Activated CD4-positive, alpha-beta T cell treated with anti-CD3 and anti-CD28 coated beads, Interleukin-2, Interleukin-4, amounts not matched to agents 100 ng/mL and 50 ng/mL, durations not matched to agents 16 hours and 8 hours (primary cell): ENCODE results near the gene CAMTA1.

Experiments used
- DNase-seq: peaks from one replicate; pipeline ENCODE4 v3.0.0-alpha.2; 2020; ENCODE audit warnings: low spot score

CAMTA1 gene

DNA sequence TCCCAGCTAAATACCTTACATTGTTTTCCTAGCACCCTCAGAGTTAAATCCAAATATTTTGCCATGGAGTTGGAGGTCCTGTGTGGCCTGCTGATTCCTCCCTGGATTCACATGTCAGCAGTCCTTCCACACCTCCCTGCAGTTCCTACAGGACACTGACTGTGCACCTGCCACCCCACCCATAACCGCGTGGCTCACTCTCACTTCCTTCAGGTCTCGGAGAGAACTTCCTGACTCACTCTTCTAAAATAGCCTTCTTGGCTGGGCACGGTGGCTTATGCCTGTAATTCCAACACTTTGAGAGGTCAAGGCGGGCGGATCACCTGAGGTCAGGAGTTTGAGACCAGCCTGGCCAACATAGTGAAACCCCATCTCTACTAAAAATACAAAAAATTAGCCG is 8.4 kb upstream of the CAMTA1 start:
- DNase-seq: no peak

DNA sequence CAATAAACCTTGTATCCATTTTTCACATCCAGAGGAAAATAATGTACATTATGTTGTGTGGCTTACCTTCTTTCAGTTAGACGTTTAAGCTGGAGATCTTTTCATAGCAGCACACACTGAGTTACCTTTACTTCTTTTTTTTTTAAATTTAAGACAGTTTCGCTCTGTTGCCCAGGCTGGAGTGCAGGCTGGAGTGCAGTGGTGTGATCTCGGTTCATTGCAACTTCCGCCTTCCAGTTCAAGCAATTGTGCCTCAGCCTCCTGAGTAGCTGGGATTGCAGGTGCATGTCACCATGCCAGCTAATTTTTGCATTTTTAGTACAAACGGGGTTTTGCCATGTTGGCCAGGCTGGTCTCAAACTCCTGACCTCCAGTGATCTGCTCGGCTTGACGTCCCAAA is 7.4 kb upstream of the CAMTA1 start:
- DNase-seq: no peak

DNA sequence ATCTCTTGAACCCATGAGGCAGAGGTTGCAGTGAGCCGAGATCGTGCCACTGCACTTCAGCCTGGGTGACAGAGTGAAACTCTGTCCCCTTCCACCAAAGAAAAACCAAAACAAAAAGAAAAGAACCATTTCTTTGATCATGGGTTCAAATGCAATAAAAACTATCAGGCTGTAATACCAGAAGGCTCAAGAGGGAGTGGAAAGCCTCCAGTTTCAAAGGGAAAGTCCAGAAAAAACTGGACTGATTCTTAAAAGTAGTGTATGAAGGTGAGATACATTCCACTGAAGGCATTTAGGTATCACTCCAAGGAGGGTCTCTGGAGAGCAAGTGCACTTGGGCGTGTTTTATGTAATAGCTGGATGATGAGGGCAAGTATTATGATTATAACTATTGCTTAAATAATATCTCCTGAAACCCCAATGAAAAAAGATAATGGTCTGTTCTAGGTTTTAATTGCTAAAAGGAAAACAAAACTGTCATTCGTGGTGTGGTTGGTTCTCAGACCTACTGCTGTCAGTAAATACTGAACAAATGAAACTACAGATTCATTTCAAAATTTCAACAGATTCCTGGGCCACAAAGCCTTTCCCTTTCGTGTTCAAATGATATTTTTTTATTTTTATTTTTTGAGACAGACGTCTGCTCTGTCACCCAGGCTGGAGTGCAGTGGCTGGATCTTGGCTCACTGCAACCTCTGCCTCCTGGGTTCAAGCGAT is 6.0 kb upstream of the CAMTA1 start:
- DNase-seq: peak; percentile 39

DNA sequence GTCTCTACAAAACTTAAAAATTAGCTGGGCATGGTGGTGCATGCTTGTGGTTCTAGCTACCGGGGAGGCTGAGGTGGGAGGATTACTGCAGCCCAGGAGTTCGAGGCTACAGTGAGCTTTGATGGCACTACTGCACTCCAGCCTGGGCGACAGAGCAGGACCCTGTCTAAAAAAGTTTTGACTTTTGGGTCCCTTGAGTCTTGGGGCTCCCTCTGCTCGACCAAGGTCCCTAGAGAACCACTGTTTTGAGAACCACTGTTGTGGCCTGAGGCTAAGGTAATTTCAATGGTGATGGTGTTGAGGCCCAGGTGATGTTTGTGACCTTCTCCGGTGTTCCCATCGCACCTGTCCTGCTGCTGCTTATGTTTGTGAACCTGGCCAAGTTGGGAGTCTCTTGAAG is 3.1 kb upstream of the CAMTA1 start:
- DNase-seq: no peak

DNA sequence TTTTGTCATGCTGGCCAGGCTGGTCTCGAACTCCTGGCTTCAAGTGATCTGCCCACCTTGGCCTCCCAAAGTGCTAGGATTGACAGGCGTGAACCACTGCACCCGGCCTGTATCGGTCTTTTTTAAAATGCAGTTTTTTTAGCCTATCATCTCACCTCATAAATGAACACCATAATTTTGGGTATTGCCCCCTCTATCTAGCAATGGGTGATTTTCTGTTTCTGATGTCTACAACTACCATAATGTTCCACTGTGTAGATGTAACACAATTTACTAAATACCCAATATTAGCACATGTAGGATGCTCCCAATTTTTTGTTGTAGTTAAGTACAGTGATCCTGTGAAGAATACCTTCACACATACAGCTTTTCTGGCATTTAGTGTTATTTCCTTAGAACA is 2.0 kb upstream of the CAMTA1 start:
- DNase-seq: no peak

DNA sequence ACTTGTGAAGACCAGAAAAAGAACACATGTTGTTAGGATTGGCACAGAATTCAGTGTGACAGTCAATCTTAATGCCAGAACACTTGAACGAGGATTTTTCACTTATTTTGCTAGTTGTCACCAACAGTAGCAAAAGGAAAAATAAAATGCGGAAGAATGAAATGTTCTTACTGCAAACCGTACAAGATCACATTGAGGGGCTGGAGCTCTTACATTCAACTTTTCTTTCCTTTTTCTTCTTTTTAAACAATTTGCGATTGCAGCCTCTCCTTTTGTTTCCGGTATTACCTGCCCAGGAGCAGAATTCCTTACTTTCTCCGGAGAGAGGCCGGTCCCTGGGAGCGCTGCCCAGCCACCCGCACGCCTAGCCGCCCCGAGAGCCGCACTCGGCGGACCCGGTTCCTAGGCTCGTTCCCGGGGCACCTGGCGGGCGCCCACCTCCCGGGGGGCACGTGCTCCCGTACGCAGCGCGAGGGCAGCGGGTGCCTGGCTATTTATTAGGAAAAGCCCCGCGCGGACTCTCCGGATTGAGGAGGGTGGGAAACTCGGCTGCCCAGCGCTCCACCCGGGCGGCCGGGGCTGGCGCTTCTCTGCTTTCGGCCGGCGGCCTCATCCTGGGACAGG is 1.2 kb upstream of the CAMTA1 start:
- DNase-seq: no peak

DNA sequence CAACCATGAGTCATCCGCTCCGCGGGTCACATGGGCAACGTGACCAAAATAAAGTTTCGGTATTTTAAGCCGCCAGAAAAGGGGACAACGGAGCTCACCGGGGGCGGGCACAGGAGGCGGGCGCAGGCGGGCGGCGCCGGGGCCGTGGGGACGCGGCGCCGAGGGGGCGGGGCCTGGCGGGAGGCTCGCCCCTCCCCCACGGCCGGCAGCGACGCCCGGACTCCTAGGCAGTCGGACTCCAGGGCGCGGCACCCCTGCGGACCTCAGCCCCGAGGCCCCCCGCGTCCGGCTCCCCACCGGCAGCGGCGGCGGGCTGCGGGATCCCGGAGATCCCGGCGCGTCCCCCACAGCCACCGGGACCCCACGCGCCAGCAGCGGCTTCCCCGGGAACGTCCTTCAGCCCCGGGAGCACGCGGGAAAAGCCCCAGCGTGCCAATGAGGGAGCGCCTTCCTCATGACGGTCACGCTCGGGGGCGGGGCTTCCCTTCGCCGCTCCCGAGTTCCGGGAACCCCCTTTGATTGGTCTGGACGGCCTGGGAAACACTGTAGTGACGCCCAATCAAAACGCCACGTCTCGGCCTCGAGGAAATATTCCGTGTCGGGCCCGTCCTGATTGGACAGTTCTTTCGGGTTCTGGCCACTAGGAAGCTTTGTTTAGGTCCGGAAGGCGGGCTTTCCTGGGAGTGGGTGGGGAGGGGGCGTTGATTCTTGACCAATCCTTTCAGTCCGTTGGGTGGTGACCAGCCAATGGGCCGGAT is 515 bp upstream of the CAMTA1 start:
- peak; percentile 100 for DNase-seq

DNA sequence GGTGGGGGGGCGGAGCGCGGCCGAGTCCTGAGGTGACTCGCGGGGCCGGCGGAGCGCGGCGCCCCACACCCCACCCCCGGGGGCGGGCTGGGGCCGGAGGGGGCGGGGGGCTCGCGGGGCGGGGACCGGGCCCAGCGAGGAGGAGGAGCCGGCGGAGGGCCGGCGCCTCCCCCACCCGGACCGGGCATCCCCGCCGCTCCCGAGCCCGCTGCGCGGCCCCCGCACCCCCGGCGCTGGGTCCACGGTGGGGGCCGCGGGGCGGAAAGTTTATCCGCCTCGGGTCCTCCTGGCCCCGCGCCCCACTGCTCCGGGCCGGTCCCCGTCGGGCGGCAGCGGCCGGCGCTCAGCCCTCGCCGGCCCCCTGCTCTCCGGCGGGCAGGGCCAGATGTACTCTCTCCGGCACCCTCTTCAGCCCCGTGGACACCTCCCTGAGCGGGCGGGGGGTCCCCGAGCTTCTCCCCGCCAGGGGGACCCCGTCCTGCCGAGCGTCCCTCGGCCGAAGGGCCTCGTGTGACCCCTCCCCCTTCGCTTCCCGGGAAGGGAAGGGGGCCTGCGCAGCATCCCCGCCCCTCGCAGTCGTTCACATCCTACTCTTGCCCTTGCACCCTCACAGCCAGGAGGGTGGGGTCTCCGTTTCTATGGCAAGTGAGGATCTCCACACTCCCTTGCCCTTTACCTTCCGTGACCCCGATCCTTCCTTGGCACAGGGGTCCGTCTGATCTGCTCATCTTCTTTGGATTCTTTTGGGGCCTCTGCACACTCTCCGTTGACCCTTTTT is 663 bp downstream of the CAMTA1 start:
- DNase-seq: peak; percentile 28

DNA sequence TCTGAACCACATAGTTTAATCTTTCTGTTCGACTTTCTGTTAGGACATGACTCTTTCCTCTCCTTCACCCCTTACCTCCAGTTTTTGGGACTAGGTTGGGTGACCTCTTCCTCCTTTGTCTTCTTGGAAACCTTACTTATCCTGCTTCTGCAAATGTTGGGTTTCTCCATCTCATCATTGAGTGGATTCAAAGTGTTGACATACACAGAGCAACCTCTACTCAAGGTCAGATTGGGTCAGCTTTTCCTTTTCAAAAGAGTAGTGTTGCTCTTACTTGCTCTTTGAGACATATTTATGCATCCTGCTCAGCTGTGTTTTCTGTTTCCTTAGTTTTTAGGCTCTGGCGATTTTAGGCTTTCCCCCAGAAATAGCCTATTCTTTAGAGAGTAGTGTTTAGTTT is 3.7 kb downstream of the CAMTA1 start:
- DNase-seq: no peak

DNA sequence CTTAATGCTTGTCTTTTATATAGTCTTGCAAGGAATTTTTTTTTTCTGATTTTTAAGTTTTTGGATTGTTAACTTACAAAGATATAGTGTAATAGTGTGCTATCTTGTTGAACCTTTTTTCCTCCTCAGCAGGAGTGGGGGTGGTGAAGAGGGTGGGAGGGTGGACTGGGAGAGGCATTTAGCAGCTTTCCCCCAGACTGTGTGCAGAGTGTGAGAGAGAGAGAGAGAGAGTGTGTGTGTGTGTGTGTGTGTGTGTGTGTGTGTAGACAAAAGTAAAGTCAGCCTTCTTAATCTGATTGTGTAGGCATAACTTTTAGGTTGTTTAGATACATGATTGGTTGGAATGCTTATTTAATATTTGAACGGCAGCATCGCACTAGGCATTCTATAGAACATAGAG is 4.9 kb downstream of the CAMTA1 start:
- DNase-seq: no peak

DNA sequence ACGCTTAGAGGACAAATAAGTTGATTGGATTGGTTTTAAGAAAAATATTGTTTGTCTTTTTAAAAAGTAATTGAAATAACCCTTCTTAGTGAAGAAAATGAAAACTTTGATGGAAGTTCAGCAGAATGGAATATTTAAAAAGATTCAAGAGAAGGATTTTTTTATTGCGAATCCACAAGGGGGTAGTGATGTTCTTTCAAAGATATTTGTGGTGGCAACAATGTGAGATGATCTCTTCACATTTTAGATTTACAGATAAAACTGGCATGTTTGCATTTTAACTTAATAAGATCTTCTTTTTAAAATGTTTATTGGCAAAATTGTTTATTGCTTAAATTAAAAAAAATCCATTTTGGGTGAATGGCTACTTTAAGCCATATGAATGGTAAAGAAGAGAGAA is 8.9 kb downstream of the CAMTA1 start:
- DNase-seq: peak; percentile 8

DNA sequence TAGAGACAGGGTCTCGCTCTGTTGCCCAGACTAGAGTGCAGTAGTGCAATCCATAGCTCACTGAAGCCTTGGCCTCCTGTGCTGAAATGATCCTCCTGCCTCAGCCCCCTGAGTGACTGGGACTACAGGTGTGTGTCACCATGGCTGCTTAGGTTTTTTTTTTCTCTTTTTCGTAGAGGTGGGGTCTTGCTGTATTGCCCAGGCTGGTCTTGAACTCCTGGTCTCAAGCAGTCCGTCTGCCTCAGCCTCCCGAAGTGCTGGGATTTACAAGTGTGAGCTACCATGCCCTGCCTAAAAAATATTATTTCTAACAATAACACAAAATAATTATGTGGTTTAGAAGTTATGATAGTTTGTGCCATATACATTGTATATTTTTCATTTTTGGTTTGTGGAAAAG is 9.9 kb downstream of the CAMTA1 start:
- no peak for DNase-seq

DNA sequence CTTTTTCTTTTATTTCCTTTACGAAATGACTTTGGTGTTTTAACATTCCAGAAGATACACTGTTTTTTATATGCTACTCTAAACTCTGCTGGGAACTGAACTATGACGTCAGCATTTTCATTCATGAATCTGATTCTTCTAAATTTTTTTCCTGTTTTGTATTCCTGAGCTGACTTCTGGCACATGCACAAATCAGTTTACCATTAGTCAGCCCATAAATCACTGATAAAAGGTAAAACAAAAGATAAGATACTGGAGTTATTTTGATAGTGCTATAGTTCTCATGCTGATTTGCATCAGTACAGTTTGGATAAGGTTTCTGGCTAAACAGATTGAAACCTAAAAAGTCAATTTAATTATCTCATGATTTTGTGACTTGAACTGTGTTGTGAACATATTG is 10.4 kb downstream of the CAMTA1 start:
- no peak for DNase-seq

DNA sequence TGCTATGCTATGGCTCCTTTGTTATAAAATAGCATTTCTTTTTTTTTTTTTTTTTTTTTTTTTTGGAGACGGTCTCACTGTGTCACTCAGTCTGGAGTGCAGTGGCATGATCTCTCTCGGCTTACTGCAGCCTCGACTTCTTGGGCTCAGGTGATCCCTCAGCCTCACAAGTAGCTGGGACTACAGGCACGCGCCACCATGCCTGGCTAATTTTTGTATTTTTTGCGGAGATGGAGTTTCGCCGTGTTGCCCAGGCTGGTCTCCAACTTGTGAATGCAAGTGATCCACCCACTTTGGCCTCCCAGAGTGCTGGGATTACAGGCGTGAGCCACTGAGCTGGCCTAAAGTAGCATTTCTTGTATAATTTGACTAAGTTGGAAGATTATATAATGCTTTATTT is 10.8 kb downstream of the CAMTA1 start:
- DNase-seq: no peak

DNA sequence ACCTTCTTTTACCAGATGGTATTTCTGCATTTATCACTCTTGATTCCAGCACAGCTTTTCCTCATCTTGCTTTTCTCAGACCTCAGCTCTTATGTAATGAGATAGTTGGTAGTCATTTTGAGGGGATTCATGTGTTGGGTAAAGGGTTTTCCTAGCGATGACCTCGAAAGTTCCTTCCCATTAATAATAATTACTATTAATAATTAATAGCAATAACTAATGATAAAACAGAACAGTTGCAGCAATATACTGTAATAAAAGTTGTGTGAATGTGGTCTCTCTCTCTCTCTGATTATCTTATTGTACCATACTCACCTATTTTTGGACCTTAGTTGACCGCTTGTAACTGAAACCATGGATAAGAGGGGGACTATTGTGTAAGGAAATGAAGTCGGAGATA is 14.2 kb downstream of the CAMTA1 start:
- DNase-seq: no peak

DNA sequence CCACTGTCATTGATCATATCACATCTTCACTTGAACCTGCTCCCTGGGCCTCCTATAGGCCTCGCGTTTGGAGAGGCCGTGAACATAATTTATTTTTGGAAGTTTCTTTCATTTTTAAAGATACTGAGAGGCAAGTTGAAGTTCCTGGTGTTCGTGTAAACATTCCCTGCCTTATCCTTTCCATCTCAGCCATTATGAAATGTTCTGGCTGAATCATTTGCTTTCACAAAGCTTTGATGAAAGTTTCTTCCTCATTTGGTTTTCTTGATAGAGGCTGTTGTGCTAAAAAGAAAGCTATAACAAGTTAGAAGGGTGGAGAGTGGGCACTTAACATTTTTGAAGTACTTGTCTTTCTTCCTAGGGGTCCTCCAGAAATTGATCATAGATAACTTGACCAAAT is 15.5 kb downstream of the CAMTA1 start:
- no peak for DNase-seq

DNA sequence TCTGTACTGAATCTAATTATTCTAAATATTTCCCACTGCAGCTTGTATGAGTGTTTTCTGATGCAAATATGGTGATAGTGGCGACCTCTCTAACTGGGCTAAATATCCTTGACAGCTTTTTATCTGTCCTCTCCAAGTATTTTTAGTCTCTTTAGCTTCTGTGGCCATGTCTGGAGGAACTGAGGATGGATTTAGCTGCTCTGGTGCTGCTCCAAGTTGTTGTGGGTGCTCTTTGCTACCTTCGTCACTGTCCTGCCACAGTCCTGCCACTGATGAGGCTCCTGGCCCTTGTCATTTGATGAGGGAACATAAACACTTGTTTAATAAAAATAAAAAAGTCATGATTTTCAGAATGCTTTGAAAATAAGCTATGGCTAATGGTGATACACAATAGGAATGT is 15.9 kb downstream of the CAMTA1 start:
- no peak for DNase-seq

DNA sequence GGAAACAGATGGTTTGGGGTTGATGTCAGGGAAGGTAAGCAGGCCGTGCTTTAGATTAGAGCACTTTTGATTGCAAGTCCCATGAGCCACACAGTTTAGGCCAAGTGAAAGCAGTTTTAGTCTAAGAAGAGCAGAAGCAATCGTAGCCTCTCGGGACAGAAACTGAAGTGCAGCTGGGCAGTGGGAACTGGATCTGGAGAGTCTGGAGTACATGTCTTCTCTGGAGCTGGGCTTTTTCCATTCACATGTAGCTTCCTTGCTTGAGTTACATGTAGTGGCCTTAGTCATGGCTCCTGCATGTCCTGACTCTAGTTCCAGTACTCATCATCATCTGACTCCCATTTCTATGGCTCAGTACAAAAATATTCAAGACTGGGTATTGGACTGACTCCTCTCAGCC is 16.7 kb downstream of the CAMTA1 start:
- no peak for DNase-seq

DNA sequence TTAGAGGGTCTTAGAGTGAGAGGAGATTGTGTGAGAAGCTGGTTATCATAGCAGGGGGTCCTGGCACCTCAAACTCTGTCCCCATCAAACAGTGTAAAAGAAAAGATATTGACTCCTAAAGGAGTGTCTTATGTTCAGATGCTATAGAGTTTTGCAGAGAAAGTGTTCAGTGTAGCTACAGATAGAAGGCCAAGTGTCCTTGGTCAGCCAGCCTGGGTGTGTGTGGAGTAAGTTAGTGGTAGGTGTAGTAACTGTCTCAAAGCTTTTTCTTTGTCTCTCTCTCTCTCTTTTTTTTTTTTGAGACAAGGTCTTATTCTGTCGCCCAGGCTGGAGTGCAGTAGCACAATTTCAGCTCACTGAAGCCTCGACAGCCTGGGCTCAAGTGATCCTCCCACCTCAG is 17.2 kb downstream of the CAMTA1 start:
- no peak for DNase-seq

DNA sequence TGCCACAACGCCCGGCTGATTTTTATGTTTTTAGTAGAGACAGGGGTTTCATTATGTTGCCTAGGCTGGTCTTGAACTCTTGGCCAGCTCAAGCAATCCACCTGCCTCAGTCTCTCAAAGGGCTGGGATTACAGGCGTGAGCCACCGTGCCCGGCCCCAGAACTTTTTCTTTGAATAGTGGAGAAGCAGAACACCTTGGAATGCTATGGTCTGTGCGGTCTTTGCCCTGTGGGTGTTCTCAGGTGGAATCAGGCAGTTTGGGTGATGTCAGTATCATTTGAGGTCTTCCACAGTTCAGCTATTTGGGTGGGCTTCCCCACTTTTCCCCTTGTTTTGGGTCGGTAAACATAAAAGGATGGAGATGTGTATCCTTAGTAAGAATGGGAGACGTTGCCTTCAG is 17.6 kb downstream of the CAMTA1 start:
- DNase-seq: no peak

DNA sequence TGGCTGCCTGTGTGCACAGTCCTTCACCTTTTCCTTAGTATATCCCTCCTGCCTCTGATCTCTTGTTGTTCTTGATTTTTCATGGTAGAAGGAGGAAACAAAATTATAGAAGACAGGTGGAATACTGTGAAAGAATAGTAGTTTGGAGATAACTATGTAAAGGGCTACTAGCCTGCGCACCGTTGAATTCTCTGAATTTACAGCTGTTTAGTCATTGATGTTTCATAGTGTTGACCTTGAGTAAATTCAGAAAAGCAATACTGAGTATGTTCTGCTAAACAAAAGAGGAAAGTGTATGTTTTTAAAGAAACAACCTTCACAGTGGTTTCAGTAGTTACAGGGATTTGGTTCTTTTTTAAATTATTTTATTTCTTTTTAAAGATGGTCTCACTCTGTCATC is 18.1 kb downstream of the CAMTA1 start:
- no peak for DNase-seq

DNA sequence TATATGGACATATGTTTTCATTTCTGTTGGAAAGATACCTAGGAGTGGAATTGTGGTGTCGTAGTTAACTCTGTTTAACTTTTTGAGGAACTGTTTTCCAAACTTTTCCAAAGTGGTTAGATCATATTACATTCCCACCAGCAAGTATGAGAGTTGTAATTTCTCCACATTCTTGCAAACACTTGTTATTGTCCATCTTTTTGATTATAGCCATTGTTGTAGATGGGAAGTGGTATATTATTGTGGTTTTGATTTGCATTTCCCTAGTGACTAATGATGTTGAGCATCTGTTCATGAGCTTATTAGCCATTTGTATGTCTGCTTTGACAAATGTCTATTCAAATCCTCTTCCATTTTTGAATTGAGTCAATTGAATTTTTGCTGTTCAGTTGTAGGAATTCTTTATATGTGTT is 19.8 kb downstream of the CAMTA1 start:
- DNase-seq: no peak

DNA sequence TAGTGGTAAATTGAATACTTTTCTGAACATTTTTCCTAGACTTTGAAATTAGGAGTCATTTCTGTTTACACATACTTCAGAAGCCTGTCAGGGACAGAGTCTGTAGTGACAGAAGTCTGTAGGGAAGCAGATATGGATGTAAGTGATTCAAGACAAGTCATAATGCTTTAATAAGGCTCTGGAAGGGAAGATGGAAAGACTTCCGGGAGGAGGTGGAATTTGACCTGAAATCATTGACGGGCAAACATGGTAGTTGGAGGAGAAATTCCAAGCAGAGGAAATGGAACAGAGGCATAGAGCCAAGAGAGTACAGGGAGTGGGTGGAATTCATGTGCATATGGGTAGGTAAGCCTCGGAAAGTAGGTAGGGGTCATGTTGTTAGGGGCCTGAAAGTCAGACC is 22.5 kb downstream of the CAMTA1 start:
- DNase-seq: no peak
